Endodermal cell (in vitro differentiated cells): ENCODE data around the gene ACOT2. TPM values are rescaled to one million over a fixed set of nuclear protein-coding genes. Genes with fewer than 3 reads are reported as not detected.
"Not testable (repeated sequence)": the region's sequence is repeated elsewhere in the genome, so short reads cannot be mapped to it uniquely, and the experiment has no call there.

Experiments
- DNase-seq: peaks from one replicate; pipeline ENCODE4 v3.0.0-alpha.2; 2017
- H3K27ac ChIP-seq: 2 replicates; pipeline ENCODE4 v1.5.1; 2013; ENCODE audit warnings: mild to moderate bottlenecking, low read depth, low read length, moderate library complexity
- H3K27me3 ChIP-seq: 2 replicates; pipeline ENCODE4 v1.6.1; 2013; ENCODE audit warnings: mild to moderate bottlenecking, low read length, moderate library complexity; ENCODE audit not compliant: insufficient read depth, control insufficient read depth, poor library complexity, severe bottlenecking
- H3K36me3 ChIP-seq: 2 replicates; pipeline ENCODE4 v1.7.0; 2013; ENCODE audit warnings: mild to moderate bottlenecking, low read length, moderate library complexity; ENCODE audit not compliant: control insufficient read depth, insufficient read depth
- H3K4me1 ChIP-seq: one replicate; pipeline ENCODE4 v1.7.0; 2013; ENCODE audit warnings: low read length; ENCODE audit not compliant: control insufficient read depth, insufficient read depth
- H3K4me3 ChIP-seq: 2 replicates; pipeline ENCODE4 v1.5.1; 2013; ENCODE audit warnings: mild to moderate bottlenecking, low read length, moderate library complexity
- H3K9ac ChIP-seq: 2 replicates; pipeline ENCODE4 v1.6.1; 2013; ENCODE audit warnings: mild to moderate bottlenecking, low read length, moderate library complexity; ENCODE audit not compliant: poor library complexity, severe bottlenecking; ENCODE audit errors: extremely low read depth
- H3K9me3 ChIP-seq: 2 replicates; pipeline ENCODE4 v1.6.1; 2013; ENCODE audit warnings: mild to moderate bottlenecking, low read length, moderate library complexity; ENCODE audit not compliant: control insufficient read depth
- H3K27ac Mint-ChIP-seq: 2 replicates; pipeline ENCODE4 v1.8.0; 2020; ENCODE audit warnings: mixed read lengths
- H3K27me3 Mint-ChIP-seq: 2 replicates; pipeline ENCODE4 v1.8.0; 2021; ENCODE audit warnings: mild to moderate bottlenecking, mixed read lengths; ENCODE audit not compliant: insufficient read depth
- H3K36me3 Mint-ChIP-seq: 2 replicates; pipeline ENCODE4 v1.8.0; 2020; ENCODE audit warnings: low read depth, mixed read lengths
- H3K4me1 Mint-ChIP-seq: 2 replicates; pipeline ENCODE4 v1.8.0; 2020; ENCODE audit warnings: mixed read lengths
- H3K4me3 Mint-ChIP-seq: 2 replicates; pipeline ENCODE4 v1.8.0; 2020; ENCODE audit warnings: mild to moderate bottlenecking, moderate library complexity, mixed read lengths
- H3K9me3 Mint-ChIP-seq: 2 replicates; pipeline ENCODE4 v1.8.0; 2020; ENCODE audit warnings: mild to moderate bottlenecking, mixed read lengths
- WGBS, 2 experiments: methylation state at CpG; one replicate each; pipeline versions ENCODE4 v1.1.5 to v1.1.7; 2013; ENCODE audit warnings: missing lambda C conversion rate in 2 of 2, mixed read lengths in 1 of 2; ENCODE audit not compliant: insufficient coverage in 1 of 2, insufficient read length in 1 of 2; 5-methylcytosine and 5-hydroxymethylcytosine counted together
- total RNA-seq, 2 donors: library from RNA; stranded (reverse); fragmentation: NEBNext Ultra II Directional in 1 of 2; extraction: Animal tissue kit (Norgen Biotek cat#: 25700) in 1 of 2; gene quantifications; 2 replicates in 1 of 2; 3 replicates in 1 of 2; pipeline ENCODE4 v1.2.1, GENCODE V29; 2021
- TF ChIP-seq, protein P1 (sequence below): fragments of 200-600 bp; sonication (generic); conservative IDR thresholded peaks from 2 replicates; pipeline ENCODE4 v1.5.0; 2021; ENCODE audit warnings: antibody characterized with exemption, mild to moderate bottlenecking

ACOT2 gene
- total RNA-seq, 2 donors from 2014 or later, result 5.0 to 12.3 TPM

DNA sequence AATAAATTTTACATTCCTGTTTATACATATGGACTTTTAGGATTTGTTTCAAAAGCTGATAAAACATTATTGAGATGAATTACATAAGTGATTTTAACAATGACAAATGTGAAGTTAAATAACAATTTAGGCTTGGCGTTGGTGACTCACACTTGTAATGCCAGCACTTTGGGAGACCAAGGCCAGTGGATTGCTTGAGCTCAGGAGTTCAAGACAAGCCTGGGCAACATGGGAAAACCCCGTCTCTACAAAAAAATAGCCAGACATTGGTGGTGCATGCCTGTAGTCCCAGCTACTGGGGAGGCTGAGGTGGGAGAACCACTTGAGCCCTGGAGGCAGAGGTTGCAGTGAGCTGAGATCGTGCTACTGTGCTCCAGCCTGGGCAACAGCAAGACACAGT is 7.4 kb downstream of the ACOT2 start:
- H3K4me3 ChIP-seq, result no peak overlapping the region
- no peak overlapping the region for H3K9ac ChIP-seq
- no peak overlapping the region for H3K27ac ChIP-seq
- Mint-ChIP-seq H3K4me3 (no peak overlapping the region), H3K27ac (no peak overlapping the region), H3K27me3 (no peaks in the 10 kb centered on the region), H3K36me3 (peaks cover 31% of the 10 kb centered on the region), H3K4me1 (no peaks in the 10 kb centered on the region), H3K9me3 (no peaks in the 10 kb centered on the region)
- TF ChIP-seq, protein P1, sequence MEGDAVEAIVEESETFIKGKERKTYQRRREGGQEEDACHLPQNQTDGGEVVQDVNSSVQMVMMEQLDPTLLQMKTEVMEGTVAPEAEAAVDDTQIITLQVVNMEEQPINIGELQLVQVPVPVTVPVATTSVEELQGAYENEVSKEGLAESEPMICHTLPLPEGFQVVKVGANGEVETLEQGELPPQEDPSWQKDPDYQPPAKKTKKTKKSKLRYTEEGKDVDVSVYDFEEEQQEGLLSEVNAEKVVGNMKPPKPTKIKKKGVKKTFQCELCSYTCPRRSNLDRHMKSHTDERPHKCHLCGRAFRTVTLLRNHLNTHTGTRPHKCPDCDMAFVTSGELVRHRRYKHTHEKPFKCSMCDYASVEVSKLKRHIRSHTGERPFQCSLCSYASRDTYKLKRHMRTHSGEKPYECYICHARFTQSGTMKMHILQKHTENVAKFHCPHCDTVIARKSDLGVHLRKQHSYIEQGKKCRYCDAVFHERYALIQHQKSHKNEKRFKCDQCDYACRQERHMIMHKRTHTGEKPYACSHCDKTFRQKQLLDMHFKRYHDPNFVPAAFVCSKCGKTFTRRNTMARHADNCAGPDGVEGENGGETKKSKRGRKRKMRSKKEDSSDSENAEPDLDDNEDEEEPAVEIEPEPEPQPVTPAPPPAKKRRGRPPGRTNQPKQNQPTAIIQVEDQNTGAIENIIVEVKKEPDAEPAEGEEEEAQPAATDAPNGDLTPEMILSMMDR, result no peak
- whole genome bisulfite sequencing, 2 experiments, result 90 to 99% methylated on average over 2 of the region's 3 CpGs
- H3K36me3 ChIP-seq, result no peaks in the 10 kb centered on the region
- DNase-seq, result no peak
- H3K9me3 ChIP-seq, result no peaks in the 10 kb centered on the region
- no peaks in the 10 kb centered on the region for H3K27me3 ChIP-seq
- no peaks in the 10 kb centered on the region for H3K4me1 ChIP-seq

DNA sequence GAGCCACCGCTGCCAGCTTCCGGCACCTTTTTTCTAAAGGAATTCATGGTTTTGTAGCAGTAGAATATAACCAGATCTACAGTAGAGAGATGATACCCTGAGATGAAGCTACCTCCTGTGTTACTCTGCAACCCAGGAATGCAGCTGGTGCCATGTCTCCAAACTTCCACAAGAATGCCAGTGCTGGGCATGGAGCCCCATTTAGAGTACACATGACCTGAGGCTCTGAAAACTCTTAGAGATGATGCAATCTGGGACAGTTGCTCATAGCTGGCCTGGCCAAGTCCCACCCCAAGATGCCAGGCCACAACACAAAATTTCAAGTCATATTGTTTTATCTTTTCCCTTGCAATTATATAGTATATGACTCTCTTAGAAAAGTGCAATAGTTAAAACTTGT is 8.2 kb downstream of the ACOT2 start:
- not testable (repeated sequence) for H3K9me3 Mint-ChIP-seq, H3K9ac ChIP-seq, H3K4me3 ChIP-seq, H3K4me1 ChIP-seq, DNase-seq, H3K9me3 ChIP-seq, H3K4me3 Mint-ChIP-seq, H3K27me3 Mint-ChIP-seq, H3K27me3 ChIP-seq, H3K36me3 ChIP-seq, H3K4me1 Mint-ChIP-seq, H3K27ac ChIP-seq, H3K27ac Mint-ChIP-seq
- no CpG with 5 or more reads among the region's 2 CpGs for WGBS, 2 experiments
- H3K36me3 Mint-ChIP-seq, result peaks cover 30% of the 10 kb centered on the region

DNA sequence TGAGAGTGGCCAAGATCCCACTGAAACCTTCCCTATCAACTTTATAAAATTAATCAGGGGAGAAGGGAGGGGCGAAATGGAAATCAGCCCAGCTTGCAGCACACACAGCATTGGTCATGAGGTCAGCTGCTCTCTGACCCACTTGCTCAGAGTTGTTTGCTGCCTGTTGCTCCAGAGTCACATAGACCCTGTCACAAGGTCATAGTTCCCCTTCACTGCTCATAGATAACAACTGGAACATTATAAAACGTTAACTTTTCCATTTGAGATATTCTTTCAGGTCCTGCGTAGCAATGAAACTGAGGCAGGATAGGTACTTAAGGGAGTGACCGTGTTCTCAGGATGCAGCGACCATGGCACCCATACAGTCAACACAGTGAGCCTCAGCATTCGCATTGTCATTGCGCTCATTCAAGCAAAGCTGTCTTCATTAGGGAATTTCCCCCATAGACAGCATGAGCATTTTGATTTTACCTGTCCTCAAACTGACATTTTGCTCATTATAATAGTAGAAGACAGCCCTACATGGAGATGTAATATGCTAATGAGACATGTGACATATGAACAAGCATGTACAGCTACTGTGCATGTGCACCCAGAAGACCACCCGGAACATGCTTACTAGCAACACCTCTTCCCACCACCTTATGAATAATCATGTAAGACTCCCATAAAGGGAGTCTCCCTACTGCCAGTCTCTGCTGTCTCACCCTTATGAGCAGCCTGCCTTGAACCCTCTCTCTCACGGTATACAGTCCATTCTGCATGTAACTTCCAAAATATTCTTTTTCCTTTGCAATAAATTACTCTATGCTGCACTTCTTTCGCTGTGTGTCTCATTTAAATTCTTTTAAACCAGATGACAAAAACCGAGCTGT is 13.3 kb downstream of the ACOT2 start:
- H3K27ac Mint-ChIP-seq, H3K4me1 ChIP-seq, H3K36me3 ChIP-seq, H3K9me3 Mint-ChIP-seq, H3K9ac ChIP-seq, H3K4me1 Mint-ChIP-seq, H3K4me3 ChIP-seq, DNase-seq, H3K4me3 Mint-ChIP-seq, H3K27ac ChIP-seq, H3K27me3 Mint-ChIP-seq, H3K27me3 ChIP-seq, H3K9me3 ChIP-seq: not testable (repeated sequence)
- peaks cover 16% of the 10 kb centered on the region for H3K36me3 Mint-ChIP-seq
- 85 to 89% methylated on average over 6 to 8 of the region's 11 CpGs for WGBS, 2 experiments

DNA sequence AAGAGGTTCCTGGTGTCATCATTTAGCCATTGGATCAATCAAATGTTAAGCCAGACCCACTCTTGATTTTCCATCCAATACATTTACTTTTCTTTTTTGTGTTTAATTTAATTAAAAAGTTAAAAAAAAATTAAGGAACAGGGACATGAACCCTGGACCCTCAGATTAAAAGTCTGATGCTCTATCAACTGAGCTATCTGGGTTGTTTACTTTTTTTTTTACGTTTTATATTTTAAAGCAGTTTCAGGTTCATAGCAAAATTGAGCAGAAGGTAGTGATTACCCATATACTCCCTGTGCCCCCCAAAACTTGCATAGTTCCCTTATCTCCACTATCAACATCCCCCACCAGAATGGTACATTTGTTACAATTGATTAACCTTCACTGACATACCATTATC is 19.7 kb downstream of the ACOT2 start:
- peaks cover 9% of the 10 kb centered on the region for H3K9me3 Mint-ChIP-seq
- DNase-seq, result no peak
- WGBS, 2 experiments, result 90% methylated on average over 1 of the region's 1 CpG; no CpG with 5 or more reads in 1 of the 2 experiments
- peaks cover 20% of the 10 kb centered on the region for H3K27me3 ChIP-seq
- H3K4me3 Mint-ChIP-seq, result no peak overlapping the region
- peaks cover 24% of the 10 kb centered on the region for H3K27me3 Mint-ChIP-seq
- no peaks in the 10 kb centered on the region for H3K4me1 Mint-ChIP-seq
- H3K27ac ChIP-seq, result no peak overlapping the region
- H3K4me3 ChIP-seq, result no peak overlapping the region
- H3K36me3 Mint-ChIP-seq, result no peaks in the 10 kb centered on the region
- H3K9me3 ChIP-seq, result no peaks in the 10 kb centered on the region
- no peak overlapping the region for H3K27ac Mint-ChIP-seq
- no peak overlapping the region for H3K9ac ChIP-seq
- no peaks in the 10 kb centered on the region for H3K4me1 ChIP-seq
- no peaks in the 10 kb centered on the region for H3K36me3 ChIP-seq
- TF ChIP-seq, protein P1, result no peak
